ENCODE data around the gene PIGQ.

Gene PIGQ

GRCh38 chr16:632486-633335, 62.9 kb downstream of the PIGQ start:
- peaks cover 8% of the 10 kb centered on the region for H3K4me1 Mint-ChIP-seq
- H3K27ac Mint-ChIP-seq (ENCODE audit: low read depth), result no peak overlapping the region
- no peaks in the 10 kb centered on the region for H3K27me3 Mint-ChIP-seq
- H3K4me3 Mint-ChIP-seq, result no peak overlapping the region
- ATAC-seq (replicated peaks; ENCODE audit: extremely low read depth, poor library complexity, severe bottlenecking), result no peak
- peaks cover 25% of the 10 kb centered on the region for H3K36me3 Mint-ChIP-seq (ENCODE audit: insufficient read depth)
- no peaks in the 10 kb centered on the region for H3K9me3 Mint-ChIP-seq
- DNase-seq (ENCODE audit: low spot score in 2 of 2), result no peak

- H3K27ac Mint-ChIP-seq (ENCODE audit: low read depth), result no peak overlapping the region
- H3K4me3 Mint-ChIP-seq, result no peak overlapping the region
- no peak for DNase-seq (ENCODE audit: low spot score in 2 of 2)
- no peak for ATAC-seq (replicated peaks; ENCODE audit: extremely low read depth, poor library complexity, severe bottlenecking)
- no peaks in the 10 kb centered on the region for H3K9me3 Mint-ChIP-seq
- peaks cover 8% of the 10 kb centered on the region for H3K4me1 Mint-ChIP-seq
- peaks cover 24% of the 10 kb centered on the region for H3K36me3 Mint-ChIP-seq (ENCODE audit: insufficient read depth)
- no peaks in the 10 kb centered on the region for H3K27me3 Mint-ChIP-seq
These were observed 63.7 kb downstream of the PIGQ start for GRCh38 chr16:633336-634050.

Data from central memory CD8-positive, alpha-beta T cell (primary cell).